PFSK-1 (cell line): ENCODE data around the gene PANK4.

Source experiments
- POLR2AphosphoS5 ChIP-seq: IDR thresholded peaks from 2 replicates; pipeline ENCODE4 v1.6.1; 2012; ENCODE audit warnings: low read depth, mild to moderate bottlenecking, control low read depth, low read length, moderate library complexity
- SIN3A ChIP-seq: IDR thresholded peaks from 2 replicates; pipeline ENCODE4 v1.6.1; 2012; ENCODE audit warnings: mild to moderate bottlenecking, low read length, moderate library complexity, borderline replicate concordance; ENCODE audit not compliant: insufficient read depth
- TF ChIP-seq, protein P1 (sequence below), 2 experiments: IDR thresholded peaks; 2 replicates each; pipeline versions ENCODE4 v1.6.1 to v1.8.0; 2011 to 2012; ENCODE audit warnings: low read depth in 2 of 2, low read length in 2 of 2, control low read depth in 1 of 2, inconsistent platforms in 1 of 2, mild to moderate bottlenecking in 1 of 2, moderate library complexity in 1 of 2; ENCODE audit not compliant: insufficient read depth in 1 of 2

GRCh38 chr1:2502661-2503553 lies 23.5 kb downstream of the PANK4 start:
- no peak for TF ChIP-seq POLR2AphosphoS5
- TF ChIP-seq, protein P1, sequence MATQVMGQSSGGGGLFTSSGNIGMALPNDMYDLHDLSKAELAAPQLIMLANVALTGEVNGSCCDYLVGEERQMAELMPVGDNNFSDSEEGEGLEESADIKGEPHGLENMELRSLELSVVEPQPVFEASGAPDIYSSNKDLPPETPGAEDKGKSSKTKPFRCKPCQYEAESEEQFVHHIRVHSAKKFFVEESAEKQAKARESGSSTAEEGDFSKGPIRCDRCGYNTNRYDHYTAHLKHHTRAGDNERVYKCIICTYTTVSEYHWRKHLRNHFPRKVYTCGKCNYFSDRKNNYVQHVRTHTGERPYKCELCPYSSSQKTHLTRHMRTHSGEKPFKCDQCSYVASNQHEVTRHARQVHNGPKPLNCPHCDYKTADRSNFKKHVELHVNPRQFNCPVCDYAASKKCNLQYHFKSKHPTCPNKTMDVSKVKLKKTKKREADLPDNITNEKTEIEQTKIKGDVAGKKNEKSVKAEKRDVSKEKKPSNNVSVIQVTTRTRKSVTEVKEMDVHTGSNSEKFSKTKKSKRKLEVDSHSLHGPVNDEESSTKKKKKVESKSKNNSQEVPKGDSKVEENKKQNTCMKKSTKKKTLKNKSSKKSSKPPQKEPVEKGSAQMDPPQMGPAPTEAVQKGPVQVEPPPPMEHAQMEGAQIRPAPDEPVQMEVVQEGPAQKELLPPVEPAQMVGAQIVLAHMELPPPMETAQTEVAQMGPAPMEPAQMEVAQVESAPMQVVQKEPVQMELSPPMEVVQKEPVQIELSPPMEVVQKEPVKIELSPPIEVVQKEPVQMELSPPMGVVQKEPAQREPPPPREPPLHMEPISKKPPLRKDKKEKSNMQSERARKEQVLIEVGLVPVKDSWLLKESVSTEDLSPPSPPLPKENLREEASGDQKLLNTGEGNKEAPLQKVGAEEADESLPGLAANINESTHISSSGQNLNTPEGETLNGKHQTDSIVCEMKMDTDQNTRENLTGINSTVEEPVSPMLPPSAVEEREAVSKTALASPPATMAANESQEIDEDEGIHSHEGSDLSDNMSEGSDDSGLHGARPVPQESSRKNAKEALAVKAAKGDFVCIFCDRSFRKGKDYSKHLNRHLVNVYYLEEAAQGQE (IDR thresholded peaks at IDR 0.05; ENCODE audit: insufficient read depth in 1 of 2, low read depth in 2 of 2, low read length in 2 of 2): no peak
- TF ChIP-seq SIN3A: no peak
